GM12872 (cell line): ENCODE data around the gene USH2A.

ENCODE experiments used
- TF ChIP-seq, protein P1 (sequence below): IDR thresholded peaks from 3 replicates; pipeline ENCODE4 v1.5.1; 2011; ENCODE audit warnings: low read depth, mild to moderate bottlenecking, low read length, moderate library complexity; ENCODE audit not compliant: insufficient read depth

Gene USH2A

DNA sequence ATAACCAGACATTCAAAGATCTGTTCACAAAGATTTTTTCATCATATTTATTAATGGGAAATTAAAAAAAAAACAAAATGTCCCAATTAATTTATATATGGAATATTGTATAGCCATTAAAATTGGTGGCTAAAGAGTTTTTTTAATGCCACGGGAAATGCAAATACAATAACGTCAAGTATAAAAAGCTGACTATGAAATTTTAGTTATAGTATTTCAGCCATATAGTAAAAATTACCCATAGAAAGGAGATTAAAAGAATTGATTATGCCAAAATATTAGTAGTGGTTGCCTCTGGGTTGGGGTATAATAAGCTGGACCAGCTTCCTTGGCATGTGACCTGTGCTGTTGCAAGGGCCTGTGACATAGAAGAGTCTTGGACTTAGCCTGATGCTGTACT lies 777.4 kb downstream of the USH2A start:
- TF ChIP-seq, protein P1, sequence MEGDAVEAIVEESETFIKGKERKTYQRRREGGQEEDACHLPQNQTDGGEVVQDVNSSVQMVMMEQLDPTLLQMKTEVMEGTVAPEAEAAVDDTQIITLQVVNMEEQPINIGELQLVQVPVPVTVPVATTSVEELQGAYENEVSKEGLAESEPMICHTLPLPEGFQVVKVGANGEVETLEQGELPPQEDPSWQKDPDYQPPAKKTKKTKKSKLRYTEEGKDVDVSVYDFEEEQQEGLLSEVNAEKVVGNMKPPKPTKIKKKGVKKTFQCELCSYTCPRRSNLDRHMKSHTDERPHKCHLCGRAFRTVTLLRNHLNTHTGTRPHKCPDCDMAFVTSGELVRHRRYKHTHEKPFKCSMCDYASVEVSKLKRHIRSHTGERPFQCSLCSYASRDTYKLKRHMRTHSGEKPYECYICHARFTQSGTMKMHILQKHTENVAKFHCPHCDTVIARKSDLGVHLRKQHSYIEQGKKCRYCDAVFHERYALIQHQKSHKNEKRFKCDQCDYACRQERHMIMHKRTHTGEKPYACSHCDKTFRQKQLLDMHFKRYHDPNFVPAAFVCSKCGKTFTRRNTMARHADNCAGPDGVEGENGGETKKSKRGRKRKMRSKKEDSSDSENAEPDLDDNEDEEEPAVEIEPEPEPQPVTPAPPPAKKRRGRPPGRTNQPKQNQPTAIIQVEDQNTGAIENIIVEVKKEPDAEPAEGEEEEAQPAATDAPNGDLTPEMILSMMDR = no peak

GRCh38 chr1:215645182-215645581 lies 778.1 kb downstream of the USH2A start:
- TF ChIP-seq, protein P1 = no peak

DNA sequence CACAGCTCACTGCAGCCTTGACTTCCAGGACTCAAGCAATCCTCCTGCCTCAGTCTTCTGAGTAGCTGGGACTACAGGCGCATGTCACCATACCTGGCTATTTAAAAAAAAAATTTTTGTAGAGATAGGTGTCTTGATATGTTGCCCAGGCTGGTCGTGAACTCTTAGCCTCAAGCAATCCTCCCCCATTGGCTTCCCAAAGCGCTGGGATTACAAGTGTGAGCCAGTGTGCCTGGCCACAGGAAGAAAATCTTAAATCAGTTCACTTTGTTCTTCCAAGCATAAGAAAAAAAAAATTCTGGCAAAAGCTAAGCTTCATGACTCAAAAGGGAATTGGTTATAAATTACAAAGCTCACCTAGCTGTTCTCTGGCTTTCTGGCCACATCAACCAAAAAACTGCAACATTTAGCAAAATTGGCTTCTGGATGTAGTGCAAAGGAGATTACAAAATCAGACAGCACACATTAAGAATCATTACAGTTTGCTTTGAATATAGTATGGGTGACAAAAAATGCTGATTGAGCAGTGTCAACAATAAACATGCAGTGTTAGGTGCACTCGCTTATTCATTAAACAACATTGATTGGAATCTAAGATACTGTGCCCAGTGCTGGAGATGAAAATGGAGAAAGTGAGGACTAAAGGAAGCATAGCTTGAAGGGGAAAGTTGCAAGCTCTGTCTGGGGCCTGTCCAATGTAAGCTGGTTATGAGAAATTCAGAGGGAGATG lies 779.5 kb downstream of the USH2A start:
- TF ChIP-seq, protein P1 = no peak

GRCh38 chr1:215640429-215641148 lies 782.7 kb downstream of the USH2A start:
- TF ChIP-seq, protein P1 = no peak

DNA sequence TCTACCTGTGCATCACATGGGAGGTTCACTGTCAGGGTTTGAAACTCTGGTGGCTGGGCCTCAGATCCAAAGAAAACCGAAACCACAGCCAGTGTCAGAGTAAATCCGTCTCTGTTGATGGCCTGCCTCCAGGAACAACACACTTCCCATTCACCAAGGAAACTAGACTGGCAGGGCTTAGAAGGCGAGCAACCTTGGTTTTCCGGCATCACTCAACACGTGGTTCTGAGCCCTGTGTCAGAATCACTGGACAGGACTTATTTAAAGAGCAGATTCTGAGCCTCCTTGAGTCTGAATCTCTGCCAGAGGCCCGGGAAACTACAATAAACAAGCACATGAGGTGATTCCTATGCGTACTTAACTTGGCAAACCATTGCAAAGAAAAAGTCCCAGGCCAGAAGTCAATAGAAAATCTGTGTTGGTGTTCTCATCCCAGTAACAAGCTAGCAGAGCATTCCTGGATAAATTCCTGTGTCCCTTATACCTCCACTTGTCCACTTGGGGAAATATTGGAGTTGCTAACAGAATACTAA lies 786.1 kb downstream of the USH2A start:
- TF ChIP-seq, protein P1 = no peak

- TF ChIP-seq, protein P1 = no peak
These were observed 786.8 kb downstream of the USH2A start for GRCh38 chr1:215636258-215636965.

GRCh38 chr1:215635827-215636226 lies 787.4 kb downstream of the USH2A start:
- TF ChIP-seq, protein P1 = no peak
